Stimulated activated CD4-positive, alpha-beta T cell treated with anti-CD3 and anti-CD28 coated beads, Interleukin-15, amount 100 ng/mL, for 24 hours (primary cell): ENCODE data around the gene RRP8.
A peak's percentile ranks its signal among the peaks of the same experiment; 100 is the strongest.

Source experiments
- DNase-seq: peaks from one replicate; pipeline ENCODE4 v3.0.0-alpha.2; 2020

Gene RRP8

GRCh38 chr11:6632116-6633073 lies 29.0 kb upstream of the RRP8 start:
- no peak for DNase-seq

GRCh38 chr11:6631361-6631890 lies 28.0 kb upstream of the RRP8 start:
- DNase-seq, result no peak

GRCh38 chr11:6630632-6631291 lies 27.3 kb upstream of the RRP8 start:
- DNase-seq, result no peak

- DNase-seq, result no peak
Observed at GRCh38 chr11:6629892-6630631, 26.6 kb upstream of the RRP8 start.

- no peak for DNase-seq
Observed at GRCh38 chr11:6629573-6629891, 26.1 kb upstream of the RRP8 start.

- DNase-seq, result no peak
Observed at GRCh38 chr11:6628526-6628925, 25.1 kb upstream of the RRP8 start.

- no peak for DNase-seq
Observed at GRCh38 chr11:6627762-6628241, 24.4 kb upstream of the RRP8 start.

- DNase-seq, result no peak
Observed at GRCh38 chr11:6626971-6627761, 23.8 kb upstream of the RRP8 start.

GRCh38 chr11:6625832-6626420 lies 22.5 kb upstream of the RRP8 start:
- no peak for DNase-seq

GRCh38 chr11:6625156-6625831 lies 21.9 kb upstream of the RRP8 start:
- no peak for DNase-seq

- DNase-seq, result no peak
Observed at GRCh38 chr11:6623391-6624363, 20.3 kb upstream of the RRP8 start.

GRCh38 chr11:6622261-6623171 lies 19.1 kb upstream of the RRP8 start:
- DNase-seq, result no peak

- DNase-seq, result no peak
Observed at GRCh38 chr11:6621711-6622211, 18.3 kb upstream of the RRP8 start.

- DNase-seq, result no peak
Observed at GRCh38 chr11:6620636-6621035, 17.2 kb upstream of the RRP8 start.

- peak; percentile 90 for DNase-seq
Observed at GRCh38 chr11:6619004-6619745, 15.8 kb upstream of the RRP8 start, which contains the start of gene TPP1. Gene TPP1 (minus strand): TSS chr11:6619422. CDS start chr11:6619400, 22 bp downstream.

GRCh38 chr11:6618117-6619003 lies 14.9 kb upstream of the RRP8 start:
- DNase-seq, result peak; percentile 71

GRCh38 chr11:6617315-6617781 lies 13.9 kb upstream of the RRP8 start:
- no peak for DNase-seq
